ENCODE measurements around the gene CTIF. TPM values are rescaled to one million over a fixed set of nuclear protein-coding genes. Genes with fewer than 3 reads are reported as not detected.

Gene CTIF
- total RNA-seq, 1 experiment from 2014 or later, result 26.5 TPM

GRCh38 chr18:48557640-48558174, 18.9 kb downstream of the CTIF start:
- no TSS peak for BruUV-seq (replicated peaks)
- H3K4me1 ChIP-seq (ENCODE audit: control insufficient read depth, insufficient read depth, low read length), result no peaks in the 10 kb centered on the region
- intact Hi-C loops (cut with micrococcal nuclease; ENCODE audit: unreplicated experiment), result no loop called here
- no peak overlapping the region for H3K27ac ChIP-seq (ENCODE audit: low read length)
- no peak for DNase-seq (ENCODE audit: low read depth, low spot score)
- ChIA-PET POLR2A (no interaction called here), CTCF (no interaction called here)
- no peak for ATAC-seq
- in situ Hi-C loops (cut with HindIII; ENCODE audit: low pct_unique_long_range_greater_than_20kb, low sequenced_read_pairs), result no loop called here
- H3K4me3 ChIP-seq (ENCODE audit: low read depth in 2 of 2, low read length in 2 of 2), result no peak overlapping the region
- TF ChIP-seq POLR2AphosphoS5 (IDR thresholded peaks at IDR 0.05; ENCODE audit: low read depth, low read length) (no peak), CTCF (IDR thresholded peaks at IDR 0.05) (no peak), REST (IDR thresholded peaks at IDR 0.05; ENCODE audit: insufficient read depth in 1 of 2, low read depth in 2 of 2, low read length in 1 of 2) (no peak), TCF7L2 (IDR thresholded peaks at IDR 0.05; ENCODE audit: low read depth, low read length) (no peak), SIN3A (IDR thresholded peaks at IDR 0.05; ENCODE audit: borderline replicate concordance, insufficient read depth, low read depth, low read length) (no peak)
- no peaks in the 10 kb centered on the region for H3K9me3 ChIP-seq (ENCODE audit: control insufficient read depth, insufficient read depth, low read depth, low read length)
- H3K36me3 ChIP-seq (ENCODE audit: control insufficient read depth, insufficient read depth, low read length), result no peaks in the 10 kb centered on the region
- no peaks in the 10 kb centered on the region for H3K27me3 ChIP-seq (ENCODE audit: control insufficient read depth, insufficient read depth, low read length)

- Histone ChIP-seq H3K4me1 (ENCODE audit: control insufficient read depth, insufficient read depth, low read length) (no peaks in the 10 kb centered on the region), H3K27ac (ENCODE audit: low read length) (no peak overlapping the region), H3K27me3 (ENCODE audit: control insufficient read depth, insufficient read depth, low read length) (no peaks in the 10 kb centered on the region), H3K36me3 (ENCODE audit: control insufficient read depth, insufficient read depth, low read length) (no peaks in the 10 kb centered on the region), H3K4me3 (ENCODE audit: low read depth in 2 of 2, low read length in 2 of 2) (no peak overlapping the region), H3K9me3 (ENCODE audit: control insufficient read depth, insufficient read depth, low read depth, low read length) (no peaks in the 10 kb centered on the region)
- DNase-seq (ENCODE audit: low read depth, low spot score), result no peak
- CTCF ChIA-PET, result no interaction called here
- intact Hi-C loops (cut with micrococcal nuclease; ENCODE audit: unreplicated experiment) (no loop called here), in situ Hi-C loops (cut with HindIII; ENCODE audit: low pct_unique_long_range_greater_than_20kb, low sequenced_read_pairs) (no loop called here)
- no peak for ATAC-seq
- POLR2A ChIA-PET, result no interaction called here
- no TSS peak for BruUV-seq (replicated peaks)
- TF ChIP-seq SIN3A (IDR thresholded peaks at IDR 0.05; ENCODE audit: borderline replicate concordance, insufficient read depth, low read depth, low read length) (no peak), CTCF (IDR thresholded peaks at IDR 0.05) (no peak), REST (IDR thresholded peaks at IDR 0.05; ENCODE audit: insufficient read depth in 1 of 2, low read depth in 2 of 2, low read length in 1 of 2) (no peak), TCF7L2 (IDR thresholded peaks at IDR 0.05; ENCODE audit: low read depth, low read length) (no peak), POLR2AphosphoS5 (IDR thresholded peaks at IDR 0.05; ENCODE audit: low read depth, low read length) (no peak)
Measured at GRCh38 chr18:48558248-48558647, 19.4 kb downstream of the CTIF start.
